Measurements from ENCODE around the gene SLC13A5.
"Not testable (repeated sequence)": the region's sequence is repeated elsewhere in the genome, so short reads cannot be mapped to it uniquely, and the experiment has no call there.

SLC13A5 gene

GRCh38 chr17:6660805-6661463 lies 52.2 kb downstream of the SLC13A5 start:
- no peak for DNase-seq (ENCODE audit: low read depth)

GRCh38 chr17:6660101-6660500 lies 53.1 kb downstream of the SLC13A5 start:
- DNase-seq (ENCODE audit: low read depth) = no peak

GRCh38 chr17:6658411-6658810 lies 54.8 kb downstream of the SLC13A5 start:
- DNase-seq (ENCODE audit: low read depth) = not testable (repeated sequence)

GRCh38 chr17:6657633-6658287 lies 55.4 kb downstream of the SLC13A5 start:
- DNase-seq (ENCODE audit: low read depth) = no peak

GRCh38 chr17:6656797-6657632 lies 56.2 kb downstream of the SLC13A5 start:
- not testable (repeated sequence) for DNase-seq (ENCODE audit: low read depth)

GRCh38 chr17:6655732-6656361 lies 57.3 kb downstream of the SLC13A5 start:
- DNase-seq (ENCODE audit: low read depth) = not testable (repeated sequence)

- no peak for DNase-seq (ENCODE audit: low read depth)
These were observed 58.1 kb downstream of the SLC13A5 start for GRCh38 chr17:6654841-6655731.

- no peak for DNase-seq (ENCODE audit: low read depth)
These were observed 61.2 kb downstream of the SLC13A5 start for GRCh38 chr17:6651919-6652452.

GRCh38 chr17:6651354-6651918 lies 61.7 kb downstream of the SLC13A5 start, which contains the start of the genes C17orf100 and MED31:
Gene C17orf100, plus strand, starts transcription at chr17:6651762. Its CDS starts 152 bp downstream, at chr17:6651914.
Gene MED31, minus strand, starts transcription at chr17:6651605. Its CDS starts 77 bp downstream, at chr17:6651528.
- peak; percentile 78 for DNase-seq (ENCODE audit: low read depth)

GRCh38 chr17:6648181-6648580 lies 65.0 kb downstream of the SLC13A5 start:
- no peak for DNase-seq (ENCODE audit: low read depth)

- DNase-seq (ENCODE audit: low read depth) = no peak
These were observed 69.6 kb downstream of the SLC13A5 start for GRCh38 chr17:6643451-6644125.

GRCh38 chr17:6642592-6642991 lies 70.6 kb downstream of the SLC13A5 start:
- no peak for DNase-seq (ENCODE audit: low read depth)

GRCh38 chr17:6641247-6641863 lies 71.8 kb downstream of the SLC13A5 start:
- no peak for DNase-seq (ENCODE audit: low read depth)

GRCh38 chr17:6640536-6641246 lies 72.5 kb downstream of the SLC13A5 start, which contains the start of the genes KIAA0753 and TXNDC17:
Gene KIAA0753, minus strand, starts transcription at chr17:6640711. Its CDS starts 5,608 bp downstream, at chr17:6635103.
Gene TXNDC17, plus strand, starts transcription at chr17:6641060. Its CDS starts 23 bp downstream, at chr17:6641083.
- DNase-seq (ENCODE audit: low read depth) = peak; percentile 85

- no peak for DNase-seq (ENCODE audit: low read depth)
These were observed 73.3 kb downstream of the SLC13A5 start for GRCh38 chr17:6639586-6640535.

GRCh38 chr17:6639014-6639585 lies 74.1 kb downstream of the SLC13A5 start:
- no peak for DNase-seq (ENCODE audit: low read depth)
